Naive thymus-derived CD8-positive, alpha-beta T cell (primary cell): ENCODE measurements around the gene RCC2. TPM values are rescaled to one million over a fixed set of nuclear protein-coding genes. Genes with fewer than 3 reads are reported as not detected.

ENCODE experiments used
- ATAC-seq, 2 donors: fragments of 150-1000 bp; cut with Tn5 transposase in 1 of 2; sonication (Bioruptor Pico), chemical (Tn5 transposase) in 1 of 2; 1 replicate in 1 of 2; 2 replicates in 1 of 2; pipeline ENCODE4 v1.10.0; 2021; ENCODE audit warnings: mild to moderate bottlenecking in 2 of 2, moderate library complexity in 2 of 2
- POLR2A ChIA-PET: fragments of 350-600 bp; sonication (Branson Sonifier 250); formaldehyde crosslinking; loops from one replicate; lab custom pipeline; 2021; ENCODE audit warnings: antibody characterized with exemption; lab: Charles Lee
- DNase-seq, 10 donors: peaks; one replicate each; pipeline versions ENCODE4 v3.0.0 to v3.0.0-alpha.2; 2020 to 2022
- H3K27ac Mint-ChIP-seq, 10 donors: one replicate each; pipeline ENCODE4 v1.8.0; 2020 to 2022; ENCODE audit warnings: mild to moderate bottlenecking in 10 of 10, mixed read lengths in 10 of 10, moderate library complexity in 4 of 10, inconsistent platforms in 1 of 10
- H3K27me3 Mint-ChIP-seq, 5 donors: one replicate each; pipeline ENCODE4 v1.8.0; 2021 to 2022; ENCODE audit warnings: mixed read lengths in 5 of 5
- H3K36me3 Mint-ChIP-seq, 3 donors: one replicate each; pipeline ENCODE4 v1.8.0; 2020 to 2022; ENCODE audit warnings: mixed read lengths in 3 of 3, mild to moderate bottlenecking in 2 of 3, inconsistent platforms in 1 of 3
- H3K4me1 Mint-ChIP-seq, 4 donors: one replicate each; pipeline ENCODE4 v1.8.0; 2021 to 2022; ENCODE audit warnings: mixed read lengths in 4 of 4
- H3K4me3 Mint-ChIP-seq, 10 donors: one replicate each; pipeline ENCODE4 v1.8.0; 2020 to 2022; ENCODE audit warnings: mild to moderate bottlenecking in 10 of 10, mixed read lengths in 10 of 10, moderate library complexity in 6 of 10, inconsistent platforms in 1 of 10
- H3K9me3 Mint-ChIP-seq, 9 donors: one replicate each; pipeline ENCODE4 v1.8.0; 2020 to 2022; ENCODE audit warnings: mixed read lengths in 9 of 9, mild to moderate bottlenecking in 3 of 9, inconsistent platforms in 1 of 9, moderate library complexity in 1 of 9
- polyA plus RNA-seq, 3 donors: library from polyadenylated mRNA; unstranded; fragments of 300-500 nt; fragmentation: Illumina TruSeq; gene quantifications; one replicate each; pipeline ENCODE4 v1.2.3, GENCODE V29; 2021
- total RNA-seq, 8 experiments: library from RNA in 2 of 8; stranded (reverse) in 2 of 8; gene quantifications; one replicate each; pipeline ENCODE4 v1.2.3 and lab custom pipeline; 2021 to 2026

RCC2 gene
- total and polyA plus RNA-seq, 5 experiments from 2014 or later = 20.8 to 61.9 (median 37.5) TPM

DNA sequence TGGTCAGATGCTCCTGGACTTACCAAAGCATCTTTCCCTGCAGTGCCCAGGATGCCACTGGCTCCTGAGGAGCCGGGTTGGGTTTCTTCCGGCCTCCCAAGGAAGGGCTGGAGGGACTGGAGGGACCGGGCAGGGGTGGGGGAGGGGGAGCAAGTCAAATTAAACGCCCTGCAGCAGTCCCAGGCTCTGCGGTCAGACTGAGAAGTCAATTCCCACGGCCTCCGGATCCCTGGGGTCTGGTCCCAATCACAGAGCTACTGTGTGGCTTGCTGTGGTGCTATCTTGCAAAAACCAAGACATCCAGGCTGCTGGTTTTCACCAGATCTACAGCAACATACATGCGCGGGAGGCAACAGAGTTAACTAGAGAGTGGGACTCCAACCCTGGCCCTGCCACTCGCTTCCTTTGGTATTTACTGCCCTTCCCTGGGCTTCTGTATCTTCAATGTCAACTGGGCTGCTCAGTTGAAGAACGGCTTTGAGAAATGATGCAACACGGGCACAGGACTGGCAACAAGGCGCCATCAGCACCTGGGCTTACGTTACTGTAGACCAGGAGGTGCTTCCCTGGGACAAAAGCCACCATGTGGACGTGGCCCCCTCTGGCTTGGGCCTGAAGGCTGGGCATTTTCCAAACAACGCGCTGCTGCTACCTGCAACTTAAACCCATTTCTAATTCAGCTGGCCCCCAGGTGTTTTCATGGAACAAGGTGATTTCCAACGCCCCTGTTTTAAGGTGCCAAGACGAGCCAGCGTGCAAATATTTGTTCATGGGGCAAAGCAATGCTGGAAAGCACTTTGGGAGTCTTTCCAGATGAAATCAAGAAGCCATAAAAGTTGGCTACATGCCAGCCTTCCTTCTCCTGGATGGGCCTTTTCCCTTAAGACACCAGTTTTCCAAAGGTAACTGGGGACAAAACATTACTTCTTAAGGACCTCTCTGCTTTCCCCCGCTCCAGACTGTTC lies 11.5 kb downstream of the RCC2 start:
- peak overlapping the region in 1 of 10 donors; percentile 22 for H3K4me3 Mint-ChIP-seq
- no peaks in the 10 kb centered on the region for H3K27me3 Mint-ChIP-seq
- peak overlapping the region in 2 of 10 donors; percentile 25 to 35 for H3K27ac Mint-ChIP-seq
- H3K36me3 Mint-ChIP-seq = peaks cover 5 to 78% (median 11%) of the 10 kb centered on the region in 3 donors
- H3K9me3 Mint-ChIP-seq = no peaks in the 10 kb centered on the region
- ATAC-seq (no peak), DNase-seq (no peak)
- peaks cover 32 to 48% (median 39%) of the 10 kb centered on the region in 4 donors for H3K4me1 Mint-ChIP-seq
- POLR2A ChIA-PET = no interaction called here

DNA sequence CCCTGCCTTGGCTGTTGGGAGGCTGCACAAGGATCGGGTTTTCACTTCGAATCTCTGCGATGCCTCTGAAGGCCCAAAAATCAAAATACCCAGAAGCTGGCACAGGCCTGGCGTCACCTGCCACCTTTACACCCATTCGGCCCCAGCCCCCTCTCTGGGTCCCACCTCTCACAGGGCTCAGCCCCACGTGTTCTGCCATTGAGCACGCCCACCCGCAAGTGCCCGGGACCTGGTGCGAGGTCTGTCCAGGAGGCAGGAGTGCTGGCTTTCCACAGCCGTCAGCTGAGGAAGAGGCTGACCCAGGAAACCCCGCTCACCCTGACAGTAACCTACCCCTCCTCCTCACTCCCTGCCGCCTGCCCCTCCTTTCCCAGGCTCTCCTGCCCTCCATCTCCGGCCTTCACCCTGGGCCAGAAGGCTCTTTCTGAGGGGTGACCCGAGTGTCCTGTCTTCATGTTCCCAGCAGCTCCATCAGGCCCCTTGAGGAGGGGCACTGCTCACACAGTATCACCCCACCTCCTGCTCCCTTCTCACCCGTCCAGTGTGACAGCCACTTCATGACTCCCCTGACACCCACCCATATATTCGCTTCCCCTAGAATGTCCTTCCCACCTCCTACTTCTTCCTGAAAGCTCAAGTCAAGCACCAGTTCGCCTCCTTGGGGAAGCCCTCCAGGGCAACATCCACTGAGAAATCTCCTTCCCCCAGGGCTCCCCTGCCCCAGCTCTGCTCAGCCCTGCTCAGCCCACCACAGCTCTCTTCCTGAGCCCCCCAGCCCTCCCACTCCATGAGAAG lies 13.5 kb downstream of the RCC2 start:
- no peaks in the 10 kb centered on the region for H3K9me3 Mint-ChIP-seq
- H3K36me3 Mint-ChIP-seq = peaks cover 5 to 87% (median 11%) of the 10 kb centered on the region in 3 donors
- no peak for DNase-seq
- no peak overlapping the region for H3K4me3 Mint-ChIP-seq
- POLR2A ChIA-PET = interaction anchor here (1.0 kb wide), 1 partner anchor 13 kb away, joined by 3 read pairs; no protein-coding TSS in a partner anchor
- H3K27ac Mint-ChIP-seq = peak overlapping the region in 9 of 10 donors; percentile 14 to 83 (median 58)
- no peaks in the 10 kb centered on the region for H3K27me3 Mint-ChIP-seq
- peaks cover 17 to 40% (median 33%) of the 10 kb centered on the region in 4 donors for H3K4me1 Mint-ChIP-seq
- no peak for ATAC-seq

DNA sequence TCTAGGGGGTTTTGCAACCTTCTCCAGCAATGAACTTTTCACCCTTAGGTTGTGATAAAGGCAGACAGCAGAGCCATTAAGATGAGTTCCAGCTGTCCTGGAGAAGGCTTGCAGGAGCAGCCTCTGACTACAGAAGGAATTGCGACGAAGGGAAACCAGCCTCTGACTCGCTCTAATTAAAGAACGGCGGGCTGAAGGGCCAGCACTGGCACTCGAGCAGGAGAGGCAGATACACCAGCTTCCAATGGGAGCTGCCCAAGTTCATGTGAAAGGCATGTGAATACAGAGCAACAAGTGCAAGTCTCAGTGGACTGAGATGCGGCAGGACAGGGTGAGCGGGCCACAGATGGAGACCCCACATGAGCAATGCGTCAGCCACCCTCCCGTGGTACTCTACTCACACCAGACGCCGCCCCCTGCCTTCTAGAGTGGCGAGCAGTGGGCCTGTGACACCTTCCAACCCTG lies 15.7 kb downstream of the RCC2 start:
- Mint-ChIP-seq H3K36me3 (peaks cover 5 to 92% (median 9%) of the 10 kb centered on the region in 3 donors), H3K4me1 (peaks cover 3 to 37% (median 28%) of the 10 kb centered on the region in 4 donors), H3K4me3 (no peak overlapping the region), H3K27me3 (no peaks in the 10 kb centered on the region), H3K27ac (peak overlapping the region in 6 of 10 donors; percentile 1 to 81 (median 54)), H3K9me3 (no peaks in the 10 kb centered on the region)
- DNase-seq = no peak
- ATAC-seq = no peak
- POLR2A ChIA-PET = no interaction called here

DNA sequence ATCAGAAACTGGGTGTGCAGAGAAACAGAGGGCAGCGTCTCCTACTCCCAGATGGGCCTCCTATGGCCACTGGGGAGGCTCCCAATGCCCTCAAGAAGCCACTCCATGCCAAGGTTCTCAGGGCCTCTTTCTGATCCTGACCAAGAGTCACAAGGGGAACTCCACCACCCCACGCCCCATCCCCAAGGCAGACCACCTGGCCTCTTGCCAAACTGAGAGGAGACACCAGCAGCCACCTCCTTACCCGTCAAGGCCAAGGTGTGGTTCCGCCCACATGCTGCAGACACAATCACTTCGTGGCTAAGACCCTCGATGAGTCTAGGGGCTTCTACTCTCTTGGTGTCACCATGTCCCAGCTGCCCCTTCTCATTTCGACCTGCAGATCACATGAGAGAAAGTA lies 17.0 kb downstream of the RCC2 start:
- no peak for ATAC-seq
- POLR2A ChIA-PET = no interaction called here
- Mint-ChIP-seq H3K4me1 (peaks cover 0 to 37% (median 28%) of the 10 kb centered on the region in 4 donors), H3K27ac (peak overlapping the region in 6 of 10 donors; percentile 33 to 80 (median 52)), H3K4me3 (no peak overlapping the region), H3K27me3 (no peaks in the 10 kb centered on the region), H3K9me3 (no peaks in the 10 kb centered on the region), H3K36me3 (peaks cover 5 to 97% (median 11%) of the 10 kb centered on the region in 3 donors)
- DNase-seq = no peak

DNA sequence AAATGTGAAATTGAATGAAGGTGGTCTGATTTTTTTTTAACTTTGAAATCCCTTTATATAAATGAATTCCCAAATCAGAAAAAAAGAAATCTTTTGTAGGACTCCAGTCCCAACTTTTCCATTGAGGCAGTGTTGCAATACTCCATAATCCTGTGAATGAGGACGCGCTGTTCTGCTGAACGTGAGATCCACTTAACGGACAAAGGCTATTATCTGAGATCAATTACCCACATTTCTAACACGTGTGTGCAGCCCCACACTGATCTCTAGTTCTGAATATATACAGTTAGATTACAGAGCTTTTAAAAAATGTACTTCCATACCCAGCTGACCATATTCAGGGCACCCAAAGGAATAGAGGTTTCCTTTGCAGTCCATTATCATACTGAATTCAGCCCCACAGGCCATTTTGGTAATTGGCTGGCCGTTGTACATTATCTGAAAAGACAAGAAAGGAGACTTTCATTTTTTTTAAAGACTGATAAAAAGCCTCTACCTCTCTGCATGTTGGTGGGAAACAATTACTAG lies 19.0 kb downstream of the RCC2 start:
- peak overlapping the region in 4 of 10 donors; percentile 36 to 83 (median 64) for H3K27ac Mint-ChIP-seq
- no peaks in the 10 kb centered on the region for H3K27me3 Mint-ChIP-seq
- H3K4me1 Mint-ChIP-seq = peaks cover 0 to 29% (median 22%) of the 10 kb centered on the region in 4 donors
- DNase-seq = no peak
- no peaks in the 10 kb centered on the region for H3K9me3 Mint-ChIP-seq
- peaks cover 5 to 99% (median 15%) of the 10 kb centered on the region in 3 donors for H3K36me3 Mint-ChIP-seq
- POLR2A ChIA-PET = no interaction called here
- no peak overlapping the region for H3K4me3 Mint-ChIP-seq
- no peak for ATAC-seq

DNA sequence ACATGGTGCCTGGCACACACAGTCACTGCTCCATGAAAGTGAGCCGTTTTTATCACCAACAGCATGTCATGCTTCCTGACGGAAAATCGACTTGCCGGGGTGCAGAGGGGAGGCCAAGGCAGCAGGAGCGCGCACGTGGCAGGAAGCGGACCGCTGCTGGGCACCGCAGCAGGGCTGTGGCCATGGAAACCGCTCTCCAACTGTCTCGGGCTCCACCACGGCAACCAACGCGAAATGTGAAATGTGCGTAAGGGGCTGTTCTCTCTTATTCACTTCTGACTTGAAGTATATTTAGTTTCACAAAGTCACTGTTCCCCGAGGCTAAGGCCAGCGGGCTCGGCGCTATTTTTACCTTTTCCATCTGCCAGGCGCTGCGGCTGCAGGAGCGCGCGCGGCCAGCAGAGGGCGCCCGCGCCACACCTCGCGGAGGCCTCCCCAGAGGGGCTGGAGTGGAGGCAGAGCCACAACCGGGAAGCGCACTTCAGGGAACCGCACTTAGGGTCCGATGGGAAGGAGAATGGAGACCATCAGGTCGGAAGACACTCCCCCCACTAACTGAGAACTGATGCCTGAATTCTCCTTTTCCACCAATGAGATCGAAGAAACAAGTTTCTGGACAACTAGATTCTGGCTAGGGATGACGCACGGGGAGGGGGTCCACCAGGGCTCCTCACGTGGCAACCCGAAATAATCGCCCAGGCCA lies 19.7 kb downstream of the RCC2 start:
- H3K27me3 Mint-ChIP-seq = no peaks in the 10 kb centered on the region
- DNase-seq = peak; percentile 49 to 80 (median 71)
- POLR2A ChIA-PET = no interaction called here
- peaks cover 0 to 24% (median 16%) of the 10 kb centered on the region in 4 donors for H3K4me1 Mint-ChIP-seq
- peaks cover 5 to 99% (median 13%) of the 10 kb centered on the region in 3 donors for H3K36me3 Mint-ChIP-seq
- peak overlapping the region in 8 of 10 donors; percentile 29 to 76 (median 54) for H3K27ac Mint-ChIP-seq
- H3K9me3 Mint-ChIP-seq = no peaks in the 10 kb centered on the region
- H3K4me3 Mint-ChIP-seq = no peak overlapping the region
- ATAC-seq = peak; percentile 84 to 91

DNA sequence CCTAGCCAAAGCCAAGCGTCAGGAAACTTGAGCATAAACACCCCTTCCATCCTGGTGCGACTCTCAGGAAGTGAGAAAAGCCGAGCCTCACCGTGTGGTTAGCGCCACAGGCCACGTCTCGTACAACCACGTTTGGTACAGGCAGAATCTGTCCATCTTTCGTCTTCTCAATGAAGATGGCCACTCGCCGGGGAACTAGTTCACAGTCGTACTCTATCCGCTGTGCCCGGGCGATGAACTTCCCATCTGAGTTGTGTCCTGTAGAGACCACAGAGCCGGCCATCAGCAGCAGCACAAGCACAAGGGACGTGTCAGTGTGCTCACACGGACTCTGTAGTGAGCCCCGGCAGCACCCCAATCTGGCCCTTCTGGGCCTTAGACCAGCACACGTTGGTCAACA lies 23.1 kb downstream of the RCC2 start:
- Mint-ChIP-seq H3K27me3 (no peaks in the 10 kb centered on the region), H3K36me3 (peaks cover 0 to 99% (median 22%) of the 10 kb centered on the region in 3 donors), H3K4me3 (no peak overlapping the region), H3K9me3 (no peaks in the 10 kb centered on the region), H3K27ac (peak overlapping the region in 2 of 10 donors; percentile 4 to 51), H3K4me1 (peaks cover 0 to 10% (median 3%) of the 10 kb centered on the region in 4 donors)
- DNase-seq (no peak), ATAC-seq (no peak)
- POLR2A ChIA-PET = interaction anchor here (0.6 kb wide), 1 partner anchor 23 kb away, joined by 4 read pairs; the partner anchor contains the start of gene RCC2

DNA sequence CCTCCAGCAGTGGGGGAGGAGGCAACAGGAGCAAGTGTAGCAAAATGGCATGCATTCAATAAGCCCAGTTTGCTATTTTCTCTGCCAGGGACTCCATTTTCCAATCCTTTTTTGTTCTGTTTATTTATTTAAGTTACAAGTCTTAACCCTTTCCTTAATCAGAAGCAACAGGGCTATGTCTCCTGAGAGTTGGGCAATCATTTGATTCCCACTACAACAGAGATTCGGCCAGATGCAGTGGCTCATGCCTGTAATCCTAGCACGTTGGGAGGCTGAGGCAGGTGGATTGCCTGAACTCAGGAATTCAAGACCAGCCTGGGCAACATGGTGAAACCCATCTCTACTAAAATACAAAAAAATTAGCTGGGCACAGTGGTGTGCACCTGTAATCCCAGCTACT lies 25.5 kb downstream of the RCC2 start:
- no peak for DNase-seq
- Mint-ChIP-seq H3K9me3 (no peaks in the 10 kb centered on the region), H3K36me3 (peaks cover 0 to 99% (median 24%) of the 10 kb centered on the region in 3 donors), H3K27ac (no peak overlapping the region), H3K4me1 (peaks cover 0 to 5% (median under 1%) of the 10 kb centered on the region in 4 donors), H3K27me3 (no peaks in the 10 kb centered on the region), H3K4me3 (no peak overlapping the region)
- POLR2A ChIA-PET = no interaction called here
- no peak for ATAC-seq

DNA sequence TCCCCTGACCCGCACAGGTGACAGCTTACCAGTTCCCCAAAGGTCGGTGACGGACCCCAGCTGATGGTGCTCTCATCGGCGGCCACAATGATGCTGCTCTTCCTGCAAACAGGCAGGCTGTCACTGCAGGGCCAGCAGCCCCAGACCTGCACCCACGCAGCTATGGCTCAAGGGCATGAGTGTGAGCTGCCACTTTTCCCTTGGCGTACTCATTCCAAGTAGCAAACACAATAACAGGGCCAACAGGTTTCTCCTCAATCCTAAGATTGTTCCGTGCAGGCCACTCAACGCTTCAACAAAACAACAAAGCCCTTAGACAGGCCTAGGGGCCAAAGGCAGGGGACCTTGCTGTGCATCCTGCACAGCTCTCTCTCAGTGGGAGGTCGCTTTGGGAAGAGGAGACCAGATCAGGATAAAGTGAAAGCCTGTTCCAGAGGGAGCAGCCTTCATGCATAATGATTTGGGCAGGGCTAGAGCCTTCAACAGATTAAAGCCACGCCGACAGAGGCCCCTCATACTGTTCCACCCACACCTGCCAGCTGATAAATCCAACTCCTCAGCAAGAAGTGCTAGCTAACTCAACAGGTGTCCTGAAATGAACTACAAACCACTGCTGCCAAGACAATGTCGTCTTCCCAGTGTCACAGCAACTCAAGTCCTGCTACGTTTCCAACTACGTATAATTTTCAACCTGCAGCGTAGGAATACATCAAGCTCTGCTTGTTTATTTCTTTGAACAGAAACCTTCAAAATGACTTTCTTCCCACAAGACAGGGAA lies 27.2 kb downstream of the RCC2 start:
- ATAC-seq (no peak), DNase-seq (no peak)
- POLR2A ChIA-PET = interaction anchor here (0.7 kb wide), 1 partner anchor 26 kb away, joined by 7 read pairs; no protein-coding TSS in a partner anchor
- H3K9me3 Mint-ChIP-seq = no peaks in the 10 kb centered on the region
- no peaks in the 10 kb centered on the region for H3K27me3 Mint-ChIP-seq
- H3K4me3 Mint-ChIP-seq = no peak overlapping the region
- peaks cover 0 to 5% (median under 1%) of the 10 kb centered on the region in 4 donors for H3K4me1 Mint-ChIP-seq
- H3K36me3 Mint-ChIP-seq = peaks cover 0 to 100% (median 29%) of the 10 kb centered on the region in 3 donors
- peak overlapping the region in 2 of 10 donors; percentile 11 to 59 for H3K27ac Mint-ChIP-seq

DNA sequence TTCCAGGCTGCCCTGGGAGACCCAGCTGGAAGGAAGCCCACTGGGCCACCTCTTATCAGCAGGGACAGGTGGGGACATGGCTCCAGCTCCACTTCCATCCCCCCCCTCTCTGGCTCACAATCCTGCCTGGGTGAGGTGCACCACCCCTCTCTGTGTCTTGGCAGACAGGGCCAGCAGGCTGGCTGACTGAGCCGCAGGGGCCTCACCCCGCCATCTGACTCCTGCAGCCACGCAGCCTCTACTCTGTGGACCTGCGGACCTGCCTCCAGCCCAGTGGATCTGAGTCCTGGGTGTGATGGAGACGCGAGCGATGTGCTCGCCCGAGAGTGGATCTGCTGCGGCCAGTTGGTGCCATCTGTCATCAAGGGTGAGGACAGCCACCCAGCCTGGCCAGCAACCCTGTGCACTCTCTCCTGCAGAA lies 30.1 kb downstream of the RCC2 start:
- H3K27ac Mint-ChIP-seq = peak overlapping the region in 2 of 10 donors; percentile 25 to 64
- H3K4me3 Mint-ChIP-seq = no peak overlapping the region
- no peak for DNase-seq
- no peak for ATAC-seq
- no peaks in the 10 kb centered on the region for H3K27me3 Mint-ChIP-seq
- POLR2A ChIA-PET = interaction anchor here (0.6 kb wide), 1 partner anchor 402 kb away, joined by 3 read pairs; no protein-coding TSS in a partner anchor
- H3K9me3 Mint-ChIP-seq = no peaks in the 10 kb centered on the region
- H3K4me1 Mint-ChIP-seq = peaks cover 0 to 13% (median 3%) of the 10 kb centered on the region in 4 donors
- peaks cover 0 to 78% (median 19%) of the 10 kb centered on the region in 3 donors for H3K36me3 Mint-ChIP-seq
